Duodenal mucosa (tissue), 2 donors: ENCODE data around the gene SESN1.
"Not testable (repeated sequence)": the region's sequence is repeated elsewhere in the genome, so short reads cannot be mapped to it uniquely, and the experiment has no call there.

ENCODE experiments used
- H3K27ac ChIP-seq: one replicate; pipeline ENCODE4 v1.7.0; 2013; ENCODE audit warnings: low read depth, low read length
- H3K27me3 ChIP-seq, 2 donors: one replicate each; pipeline ENCODE4 v1.7.0; 2013; ENCODE audit warnings: low read length in 2 of 2, control low read depth in 1 of 2; ENCODE audit not compliant: insufficient read depth in 2 of 2, control insufficient read depth in 1 of 2
- H3K36me3 ChIP-seq, 2 donors: one replicate each; pipeline ENCODE4 v1.7.0; 2013; ENCODE audit warnings: low read length in 2 of 2, control low read depth in 1 of 2; ENCODE audit not compliant: insufficient read depth in 2 of 2, control insufficient read depth in 1 of 2
- H3K4me1 ChIP-seq, 2 donors: one replicate each; pipeline ENCODE4 v1.7.0; 2013; ENCODE audit warnings: low read length in 2 of 2, control low read depth in 1 of 2; ENCODE audit not compliant: insufficient read depth in 2 of 2, control insufficient read depth in 1 of 2
- H3K4me3 ChIP-seq, 2 donors: one replicate each; pipeline ENCODE4 v1.7.0; 2013; ENCODE audit warnings: low read length in 2 of 2, low read depth in 1 of 2
- H3K9ac ChIP-seq, 2 donors: one replicate each; pipeline ENCODE4 v1.7.0; 2013; ENCODE audit warnings: low read length in 2 of 2, low read depth in 1 of 2
- H3K9me3 ChIP-seq, 2 donors: one replicate each; pipeline ENCODE4 v1.7.0; 2013; ENCODE audit warnings: low read length in 2 of 2, control low read depth in 1 of 2; ENCODE audit not compliant: control insufficient read depth in 1 of 2

SESN1 gene

DNA sequence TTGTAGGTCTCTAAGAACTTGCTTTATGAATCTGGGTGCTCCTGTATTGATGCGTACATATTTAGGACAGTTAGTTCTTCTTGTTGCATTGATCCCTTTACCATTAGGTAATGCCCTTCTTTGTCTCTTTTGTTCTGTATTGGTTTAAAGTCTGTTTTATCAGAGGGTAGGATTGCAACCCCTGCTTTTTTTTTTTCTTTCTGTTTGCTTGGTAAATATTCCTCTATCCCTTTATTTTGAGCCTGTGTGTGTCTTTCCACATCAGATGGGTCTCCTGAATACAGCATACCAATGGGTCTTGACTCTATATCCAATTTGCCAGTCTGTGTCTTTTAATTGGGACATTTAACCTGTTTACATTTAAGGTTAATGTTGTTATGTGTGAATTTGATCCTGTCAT lies 116.0 kb downstream of the SESN1 start:
- not testable (repeated sequence) for H3K27ac ChIP-seq, H3K4me1 ChIP-seq, H3K4me3 ChIP-seq, H3K9me3 ChIP-seq, H3K9ac ChIP-seq, H3K27me3 ChIP-seq, H3K36me3 ChIP-seq

DNA sequence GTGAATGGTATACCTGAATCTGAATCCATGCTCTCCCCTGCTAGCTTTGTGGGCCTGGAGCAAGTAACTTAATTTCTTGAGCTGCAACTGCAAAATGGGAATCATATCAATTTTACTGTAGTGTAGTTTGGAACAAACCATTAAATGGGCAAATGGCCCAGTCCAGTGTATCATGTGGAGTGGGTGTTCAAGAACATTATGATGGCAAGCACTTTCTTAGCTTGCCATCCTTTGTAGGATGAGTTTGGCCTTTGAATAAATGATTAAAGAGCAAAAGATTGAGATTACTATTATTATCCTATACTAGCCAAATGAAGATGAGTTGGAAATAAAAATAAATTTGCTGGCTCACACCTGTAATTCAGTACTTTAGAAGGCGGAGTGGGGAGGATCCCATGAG lies 120.4 kb downstream of the SESN1 start:
- Histone ChIP-seq H3K4me3 (no peak overlapping the region), H3K36me3 (no peaks in the 10 kb centered on the region), H3K27me3 (no peaks in the 10 kb centered on the region), H3K9me3 (no peaks in the 10 kb centered on the region), H3K9ac (no peak overlapping the region), H3K27ac (no peak overlapping the region), H3K4me1 (peaks cover 8% of the 10 kb centered on the region in 2 donors)

DNA sequence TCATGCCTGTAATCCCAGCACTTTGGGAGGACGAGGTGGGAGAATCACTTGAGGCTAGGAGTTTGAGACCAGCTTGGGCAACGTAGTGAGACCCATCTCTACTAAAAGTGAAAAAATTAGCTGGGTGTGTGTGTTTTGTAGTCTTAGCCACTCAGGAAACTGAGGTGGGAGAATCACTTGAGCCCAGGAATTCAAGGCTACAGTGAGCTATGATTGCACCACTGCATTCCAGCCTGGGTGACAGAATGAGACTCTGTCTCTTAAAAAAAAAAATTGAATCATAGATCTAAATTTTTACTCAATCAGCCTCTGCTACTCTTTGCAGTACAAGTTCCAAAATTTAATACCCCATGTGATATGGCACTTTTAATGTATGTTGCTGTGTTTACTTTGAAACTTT lies 124.9 kb downstream of the SESN1 start:
- no peaks in the 10 kb centered on the region for H3K27me3 ChIP-seq
- H3K27ac ChIP-seq, result no peak overlapping the region
- H3K36me3 ChIP-seq, result no peaks in the 10 kb centered on the region
- H3K4me3 ChIP-seq, result no peak overlapping the region
- no peak overlapping the region for H3K9ac ChIP-seq
- H3K4me1 ChIP-seq, result peaks cover 20 to 24% of the 10 kb centered on the region in 2 donors
- H3K9me3 ChIP-seq, result no peaks in the 10 kb centered on the region

DNA sequence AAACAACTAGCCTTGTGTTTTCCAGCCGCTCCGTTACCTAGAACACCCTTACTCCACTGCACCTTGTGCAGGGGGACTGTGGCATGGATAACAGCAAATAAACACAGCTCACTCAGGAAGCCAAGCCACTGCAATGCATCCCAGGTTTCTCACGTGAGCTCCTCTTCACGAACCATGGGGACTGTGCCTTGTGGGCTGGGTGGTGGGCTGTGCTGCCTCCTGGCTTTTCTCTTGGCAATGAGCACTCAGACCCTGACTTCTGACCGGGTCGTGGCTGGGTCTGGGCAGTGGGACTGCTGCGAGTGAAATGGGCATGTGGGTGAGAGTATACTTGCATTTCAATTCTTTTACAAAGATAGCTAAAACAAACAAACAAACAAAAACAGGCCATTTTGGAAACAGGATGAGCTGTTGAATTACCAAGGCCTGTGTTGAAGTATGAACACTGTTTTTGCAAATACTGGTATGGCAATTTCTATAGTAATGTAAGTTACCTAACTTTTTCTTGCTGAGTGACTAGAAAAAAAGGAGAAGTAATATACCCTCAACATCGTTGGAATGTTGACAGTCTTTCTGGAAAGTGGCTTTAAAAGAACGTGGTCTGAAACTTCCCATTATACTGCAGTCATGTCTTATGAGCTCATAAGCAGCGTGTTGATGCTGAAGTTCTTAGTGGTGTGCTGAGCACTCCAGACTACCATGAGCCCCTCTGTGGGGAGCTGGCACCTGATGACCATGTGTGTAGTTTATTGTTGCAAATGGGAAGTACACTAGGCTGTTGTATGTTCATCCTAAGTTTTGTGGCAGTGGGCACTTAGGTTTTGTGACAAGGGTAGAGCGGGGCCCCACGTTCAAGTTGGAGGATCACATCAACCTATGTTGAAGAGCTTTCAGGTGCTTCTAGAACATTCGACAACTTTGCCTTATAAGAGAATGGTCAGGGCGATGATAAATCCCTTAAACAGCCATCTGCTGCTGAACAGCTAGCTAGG lies 126.0 kb downstream of the SESN1 start:
- H3K27ac ChIP-seq, result no peak overlapping the region
- no peak overlapping the region for H3K4me3 ChIP-seq
- H3K4me1 ChIP-seq, result peaks cover 20 to 24% of the 10 kb centered on the region in 2 donors
- no peaks in the 10 kb centered on the region for H3K27me3 ChIP-seq
- no peaks in the 10 kb centered on the region for H3K9me3 ChIP-seq
- H3K9ac ChIP-seq, result no peak overlapping the region
- no peaks in the 10 kb centered on the region for H3K36me3 ChIP-seq

DNA sequence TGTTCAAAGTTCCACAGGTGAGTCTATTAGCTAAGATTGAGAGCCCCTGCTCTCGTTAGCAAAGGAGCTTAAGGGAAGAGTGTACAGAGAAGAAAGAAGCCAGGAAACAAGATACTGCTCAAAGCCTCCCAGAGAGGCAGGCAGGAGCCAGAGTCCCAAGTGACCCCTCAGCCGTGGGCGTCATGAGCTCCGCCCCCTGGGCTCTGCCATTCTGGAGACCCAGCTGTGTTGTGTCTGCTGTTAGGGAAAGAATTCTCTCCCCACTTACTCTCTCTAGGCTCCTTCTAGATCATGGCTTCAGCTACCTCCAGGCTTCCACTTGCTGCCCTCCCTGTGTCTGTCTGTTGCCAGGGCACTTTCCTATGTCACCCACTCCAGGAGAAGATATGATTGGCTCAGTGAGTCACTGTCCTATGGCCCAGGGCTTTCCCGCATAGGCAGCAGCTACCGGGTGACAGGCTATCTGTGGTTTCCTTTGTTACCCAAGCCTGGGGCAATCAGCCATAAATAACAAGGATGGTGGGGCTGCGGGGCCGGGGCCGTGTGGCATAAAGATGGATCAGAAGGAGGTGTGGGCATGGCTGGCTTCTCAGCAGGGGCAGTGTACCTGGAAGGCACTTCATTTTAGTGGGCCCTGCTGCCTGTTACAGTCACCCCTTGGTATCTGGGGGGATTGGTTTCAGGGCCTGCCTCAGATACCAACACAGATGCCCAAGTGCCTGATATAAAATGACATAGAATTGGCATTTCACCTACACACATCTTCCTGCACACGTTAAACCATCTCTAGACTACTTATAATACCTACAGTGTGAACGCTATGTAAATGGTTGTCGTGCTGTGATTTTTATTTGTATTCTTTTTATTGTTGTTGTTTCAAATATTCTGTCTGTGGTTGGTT lies 127.5 kb downstream of the SESN1 start:
- Histone ChIP-seq H3K27ac (no peak overlapping the region), H3K9ac (no peak overlapping the region), H3K36me3 (no peaks in the 10 kb centered on the region), H3K27me3 (no peaks in the 10 kb centered on the region), H3K4me3 (no peak overlapping the region), H3K4me1 (peaks cover 20 to 21% of the 10 kb centered on the region in 2 donors), H3K9me3 (no peaks in the 10 kb centered on the region)

DNA sequence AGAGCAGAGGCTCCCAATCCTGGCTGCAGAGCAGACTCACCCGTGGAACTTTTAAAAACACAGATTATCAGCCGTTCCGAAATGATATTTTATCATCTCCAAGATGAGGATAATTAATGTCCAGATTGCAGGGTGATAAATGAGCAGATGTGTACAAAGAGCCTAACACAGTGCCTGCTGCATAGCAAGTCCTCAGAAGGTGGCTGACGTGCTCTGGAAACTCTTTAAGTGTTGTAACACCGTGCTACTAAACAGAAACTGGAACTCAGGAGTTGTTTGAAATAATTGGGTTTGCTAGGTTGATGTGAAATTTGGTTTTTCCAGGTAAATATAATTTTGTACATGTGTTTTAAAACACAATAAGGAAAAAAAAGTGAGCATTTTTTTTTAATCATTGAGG lies 128.4 kb downstream of the SESN1 start:
- Histone ChIP-seq H3K27me3 (no peaks in the 10 kb centered on the region), H3K36me3 (no peaks in the 10 kb centered on the region), H3K9me3 (no peaks in the 10 kb centered on the region), H3K27ac (no peak overlapping the region), H3K4me3 (no peak overlapping the region), H3K4me1 (peaks cover 15 to 16% of the 10 kb centered on the region in 2 donors), H3K9ac (no peak overlapping the region)

DNA sequence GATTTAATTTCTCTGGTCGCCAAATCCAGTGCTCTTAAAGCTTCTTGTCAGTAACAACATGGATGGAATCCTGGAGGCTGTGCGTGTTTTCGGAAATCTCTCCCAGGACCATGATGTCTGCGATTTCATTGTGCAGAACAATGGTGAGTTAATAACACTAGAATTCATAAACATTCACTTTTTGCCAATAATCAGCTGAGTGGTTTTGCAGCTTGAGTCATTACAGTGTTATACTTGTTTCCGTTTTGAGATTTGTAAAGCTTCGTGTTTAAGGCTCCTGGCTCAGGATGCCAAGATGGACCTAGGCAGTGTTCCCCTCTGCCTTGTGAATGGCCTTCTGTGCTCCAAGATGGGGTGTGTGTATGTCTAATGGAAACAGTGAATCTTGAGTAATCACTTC lies 132.7 kb downstream of the SESN1 start:
- no peaks in the 10 kb centered on the region for H3K9me3 ChIP-seq
- H3K9ac ChIP-seq, result no peak overlapping the region
- no peaks in the 10 kb centered on the region for H3K36me3 ChIP-seq
- no peak overlapping the region for H3K27ac ChIP-seq
- H3K27me3 ChIP-seq, result no peaks in the 10 kb centered on the region
- H3K4me1 ChIP-seq, result peaks cover 6% of the 10 kb centered on the region in 2 donors
- H3K4me3 ChIP-seq, result no peak overlapping the region

DNA sequence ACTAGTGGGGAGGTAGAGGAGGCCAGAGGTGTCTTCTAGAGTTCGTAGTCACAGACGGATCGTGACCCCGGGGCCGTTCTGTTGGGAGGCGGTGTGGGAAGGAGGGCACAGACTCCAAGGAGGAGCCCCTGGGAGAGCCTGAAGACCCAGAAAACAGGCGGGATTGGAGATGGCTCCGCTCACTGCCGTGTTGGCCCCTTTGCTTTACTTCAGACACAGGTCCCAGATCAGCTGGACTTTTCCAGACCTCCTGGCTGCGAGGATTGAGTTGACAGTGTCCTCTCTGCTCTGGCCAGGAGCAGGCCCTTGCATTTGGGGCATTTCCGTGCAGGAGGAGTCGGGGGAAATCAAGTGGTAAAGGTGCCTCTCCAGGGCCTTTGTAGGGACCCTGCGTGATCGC lies 133.6 kb downstream of the SESN1 start:
- no peaks in the 10 kb centered on the region for H3K36me3 ChIP-seq
- H3K9me3 ChIP-seq, result no peaks in the 10 kb centered on the region
- no peak overlapping the region for H3K4me3 ChIP-seq
- H3K27ac ChIP-seq, result no peak overlapping the region
- no peak overlapping the region for H3K9ac ChIP-seq
- no peaks in the 10 kb centered on the region for H3K27me3 ChIP-seq
- no peaks in the 10 kb centered on the region for H3K4me1 ChIP-seq

DNA sequence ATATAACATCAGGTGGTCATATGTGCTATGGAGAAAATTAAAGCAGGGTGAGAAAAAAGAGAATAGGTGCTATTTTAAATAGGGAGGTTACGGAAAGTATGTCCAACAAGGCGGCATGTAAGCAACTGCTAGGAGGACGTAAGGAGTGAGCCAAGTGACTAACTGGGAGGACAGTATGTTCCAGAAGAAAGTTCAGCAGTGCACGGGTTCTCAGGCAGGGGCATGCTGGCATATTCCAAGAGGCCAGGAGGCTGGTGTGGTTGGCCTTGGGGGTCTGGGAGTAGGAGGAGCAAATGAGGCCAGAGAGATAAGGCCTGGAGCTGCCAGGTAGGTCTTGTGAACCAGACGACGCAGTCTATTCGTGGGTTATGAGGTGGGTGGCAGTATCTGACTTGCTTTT lies 134.0 kb downstream of the SESN1 start:
- Histone ChIP-seq H3K4me3 (no peak overlapping the region), H3K27ac (no peak overlapping the region), H3K4me1 (no peaks in the 10 kb centered on the region), H3K9me3 (no peaks in the 10 kb centered on the region), H3K36me3 (no peaks in the 10 kb centered on the region), H3K27me3 (no peaks in the 10 kb centered on the region), H3K9ac (no peak overlapping the region)

DNA sequence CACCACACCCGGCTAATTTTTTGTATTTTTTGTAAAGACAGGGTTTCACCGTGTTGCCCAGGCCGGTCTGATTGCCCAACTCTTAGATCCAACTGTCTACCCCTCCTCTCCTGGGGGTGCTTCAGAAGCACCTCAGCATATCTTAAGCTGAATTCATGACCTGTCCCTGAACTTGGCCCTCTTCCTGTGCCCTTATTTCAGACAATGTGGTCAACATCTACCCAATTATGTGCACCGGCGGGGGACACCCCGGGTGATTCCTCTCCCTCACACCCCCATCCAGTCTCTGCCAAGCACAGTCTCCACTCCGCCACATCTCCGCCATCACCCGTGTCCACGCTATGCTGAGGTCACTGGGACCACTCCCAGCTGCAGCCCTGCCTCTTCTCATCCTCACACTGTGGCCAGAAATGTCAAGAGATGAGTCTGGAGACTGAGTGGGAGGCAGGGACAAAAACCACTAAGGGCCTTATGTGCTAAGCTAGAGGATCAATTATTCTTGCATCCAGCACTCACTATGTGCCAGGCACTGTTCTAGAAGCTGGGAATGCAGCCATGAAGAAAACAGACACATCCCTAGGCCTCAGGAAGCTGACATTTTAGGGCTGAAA lies 134.6 kb downstream of the SESN1 start:
- no peak overlapping the region for H3K27ac ChIP-seq
- H3K9me3 ChIP-seq, result no peaks in the 10 kb centered on the region
- H3K27me3 ChIP-seq, result no peaks in the 10 kb centered on the region
- H3K4me1 ChIP-seq, result peaks cover 0 to 4% of the 10 kb centered on the region in 2 donors
- H3K4me3 ChIP-seq, result no peak overlapping the region
- H3K36me3 ChIP-seq, result no peaks in the 10 kb centered on the region
- H3K9ac ChIP-seq, result no peak overlapping the region
